ENCODE data around the gene ISCU.
"Not testable (repeated sequence)": the region's sequence is repeated elsewhere in the genome, so short reads cannot be mapped to it uniquely, and the experiment has no call there.

Gene ISCU

DNA sequence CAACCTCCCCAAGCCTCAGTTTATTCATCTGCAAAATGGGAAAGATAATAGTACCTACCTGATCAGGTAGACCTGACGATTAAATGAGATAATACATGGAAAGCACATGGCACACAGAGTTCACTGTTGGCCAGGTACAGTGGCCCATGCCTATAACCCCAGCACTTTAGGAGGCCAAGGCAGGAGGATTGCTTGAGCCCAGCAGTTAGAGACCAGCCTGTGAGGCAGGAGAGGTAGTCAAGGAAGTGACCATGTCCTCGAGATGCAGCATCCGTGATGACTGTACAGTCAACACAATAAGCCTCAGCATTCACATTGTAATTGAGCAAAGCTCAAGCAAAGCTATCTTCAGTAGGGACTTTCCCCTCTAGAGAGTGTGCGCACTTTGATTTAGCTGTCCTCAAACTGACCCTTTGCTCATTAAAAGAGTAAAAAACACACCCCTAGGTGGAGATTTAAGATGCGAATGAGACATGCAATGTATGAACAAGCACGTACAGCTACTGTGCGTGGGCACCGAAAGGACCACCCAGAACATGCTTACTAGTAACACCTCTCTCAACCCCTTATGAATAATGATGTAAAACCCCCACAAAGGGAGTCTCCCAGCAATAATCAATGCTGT is 9.9 kb downstream of the ISCU start:
- DNase-seq: no peak

DNA sequence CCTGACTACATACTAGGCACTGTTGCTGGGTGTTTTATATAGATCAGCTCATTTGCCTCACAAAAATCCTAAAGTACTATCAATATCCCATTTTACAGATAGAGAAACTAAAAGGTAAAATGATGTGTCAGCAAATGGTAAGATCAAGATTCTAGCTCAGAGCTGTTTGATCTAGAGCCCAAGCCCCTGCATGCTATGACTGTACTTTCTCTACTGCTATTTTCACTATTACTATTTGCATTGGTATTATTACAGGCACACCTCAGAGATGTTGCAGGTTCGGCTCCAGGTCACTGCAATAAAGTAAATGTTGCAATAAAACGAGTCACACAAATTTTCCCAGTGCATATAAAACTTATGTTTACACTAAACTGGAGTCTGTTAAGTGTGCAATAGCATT is 10.9 kb downstream of the ISCU start:
- no peak for DNase-seq

DNA sequence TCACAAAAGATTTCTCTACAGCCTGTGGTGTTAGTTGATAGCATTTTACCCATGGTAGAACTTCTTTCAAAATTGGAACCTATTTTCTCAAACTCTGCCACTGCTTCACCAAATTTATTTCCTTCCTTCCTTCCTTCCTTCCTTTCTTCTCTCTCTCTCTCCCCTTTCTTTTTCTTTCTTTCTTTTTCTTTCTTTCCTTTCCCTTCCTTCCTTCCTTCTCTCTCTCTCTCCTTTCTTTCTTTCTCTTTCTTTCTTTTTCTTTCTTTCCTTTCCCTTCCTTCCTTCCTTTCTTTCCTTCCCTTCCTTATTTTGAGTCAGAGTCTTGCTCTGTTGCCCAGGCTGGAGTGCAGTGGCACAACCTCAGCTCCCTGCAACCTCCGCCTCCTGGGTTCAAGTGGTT is 11.9 kb downstream of the ISCU start:
- not testable (repeated sequence) for DNase-seq

DNA sequence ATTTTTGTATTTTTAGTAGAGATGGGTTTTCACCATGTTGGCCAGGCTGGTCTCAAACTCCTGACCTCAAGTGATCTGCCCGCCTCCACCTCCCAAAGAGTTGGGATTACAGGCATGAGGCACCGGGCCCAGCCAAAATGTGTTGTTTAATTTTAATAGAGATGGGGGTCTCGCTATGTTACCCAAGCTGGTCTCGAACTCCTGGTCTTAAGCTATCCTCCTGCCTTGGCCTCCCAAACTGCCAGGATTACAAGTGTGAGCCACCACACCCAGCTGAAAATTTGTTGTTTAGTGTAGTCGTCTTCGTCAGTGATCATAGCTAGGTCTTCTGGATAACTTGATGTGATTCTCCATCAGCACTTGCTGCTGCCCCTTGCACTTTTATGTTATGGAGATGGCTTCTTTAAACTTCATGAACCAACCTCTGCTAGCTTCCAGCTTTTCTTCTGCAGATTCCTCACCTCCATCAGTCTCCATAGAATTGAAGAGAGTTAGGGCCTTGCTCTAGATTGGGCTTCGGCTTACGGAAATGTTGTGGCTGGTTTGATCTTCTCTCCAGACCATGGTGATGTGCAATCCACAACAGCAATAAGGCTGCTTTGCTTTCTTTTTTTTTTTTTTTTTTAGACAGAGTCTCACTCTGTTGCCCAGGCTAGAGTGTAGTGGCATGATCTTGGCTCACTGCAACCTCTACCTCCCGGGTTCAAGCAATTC is 13.0 kb downstream of the ISCU start:
- no peak for DNase-seq

DNA sequence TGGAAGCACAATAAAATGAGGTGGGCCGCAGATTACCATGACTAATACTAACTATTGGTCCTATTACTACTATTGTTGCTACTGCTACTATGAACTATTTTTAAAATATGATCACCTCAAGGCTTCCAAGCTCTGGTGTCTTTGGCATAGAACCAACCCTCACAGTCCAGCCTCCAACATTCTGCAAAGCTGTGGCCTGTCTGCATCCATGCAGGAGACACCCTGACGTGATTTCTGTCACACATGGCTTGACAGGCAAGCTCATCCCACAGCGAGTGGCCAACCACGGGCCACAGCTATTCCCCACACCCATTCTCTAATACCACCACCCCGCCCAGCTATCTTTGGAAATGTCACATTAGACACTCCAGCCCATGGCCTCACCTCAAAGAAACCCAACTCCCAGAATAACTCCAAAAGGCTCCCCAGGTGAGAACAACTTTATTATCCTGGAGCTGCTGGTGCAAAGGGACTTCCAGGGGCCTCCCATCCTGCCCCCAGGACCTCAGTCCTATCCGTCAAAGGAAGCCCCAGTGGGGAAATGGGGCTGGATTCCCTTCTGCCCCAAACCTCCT is 14.4 kb downstream of the ISCU start:
- no peak for DNase-seq

DNA sequence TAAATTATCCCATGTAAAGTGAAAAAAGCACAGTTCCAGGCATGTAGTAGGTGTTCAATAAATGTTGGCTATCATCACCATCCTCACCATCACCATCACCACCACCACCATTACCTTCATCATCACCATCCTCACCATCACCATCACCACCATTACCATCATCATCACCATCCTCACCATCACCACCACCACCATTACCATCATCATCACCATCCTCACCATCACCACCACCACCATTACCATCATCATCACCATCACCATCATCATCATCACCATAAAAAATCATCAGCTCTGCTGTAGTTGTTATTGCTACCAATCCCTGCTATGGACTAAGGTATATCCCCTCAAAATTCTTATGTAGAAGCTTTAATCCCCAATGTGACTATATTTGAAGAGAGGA is 15.1 kb downstream of the ISCU start:
- no peak for DNase-seq

DNA sequence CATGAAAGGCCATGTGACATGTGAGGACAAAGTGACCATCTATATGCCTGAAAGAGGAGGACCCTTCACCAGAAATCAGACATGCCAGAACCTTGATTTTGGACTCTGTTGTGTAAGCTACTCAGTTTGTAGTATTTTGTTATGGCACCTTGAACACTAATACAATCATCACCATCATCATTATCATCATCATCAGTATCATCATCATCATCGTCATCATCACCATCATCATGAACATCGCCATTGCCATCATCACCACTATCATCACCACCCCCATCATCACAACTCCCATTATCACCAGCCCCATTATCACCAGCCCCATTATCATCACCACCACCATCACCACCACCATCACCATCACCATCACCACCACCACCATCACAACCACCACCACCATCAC is 15.9 kb downstream of the ISCU start:
- no peak for DNase-seq

DNA sequence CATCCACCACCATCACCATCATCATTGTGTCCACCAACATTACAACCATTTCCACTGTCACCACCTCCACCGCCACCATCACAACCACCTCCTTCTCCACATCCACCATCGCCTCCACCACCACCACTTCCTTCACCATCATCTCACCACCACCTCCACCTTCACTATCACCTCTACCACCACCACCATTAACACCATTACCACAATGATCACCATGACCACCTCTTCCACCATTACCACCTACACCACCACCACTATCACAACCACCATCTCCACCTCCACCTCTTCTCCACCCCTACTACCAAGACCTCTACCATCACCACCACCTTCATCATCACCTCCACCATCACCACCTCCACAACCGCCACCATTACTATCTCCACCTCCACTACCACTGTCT is 16.4 kb downstream of the ISCU start:
- DNase-seq: no peak

DNA sequence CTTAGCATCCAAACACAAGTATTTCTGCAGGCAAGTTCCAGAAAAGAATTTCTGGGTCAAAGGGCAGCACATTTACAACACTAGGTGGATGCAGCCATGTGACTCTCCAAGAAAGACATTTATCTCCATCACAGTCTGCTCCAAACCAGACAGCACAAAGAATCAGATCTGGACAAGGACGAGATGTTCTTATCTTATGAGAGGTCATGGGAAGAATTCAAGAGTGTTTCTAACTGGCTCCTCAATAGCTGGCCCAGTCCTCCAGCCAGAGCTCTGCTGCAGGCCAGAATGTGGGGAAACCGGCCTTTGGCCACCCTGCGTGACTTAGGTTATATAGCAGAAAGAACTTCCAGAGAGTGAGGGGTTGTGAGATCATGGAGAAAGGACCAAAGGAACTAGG is 18.1 kb downstream of the ISCU start:
- DNase-seq: no peak

DNA sequence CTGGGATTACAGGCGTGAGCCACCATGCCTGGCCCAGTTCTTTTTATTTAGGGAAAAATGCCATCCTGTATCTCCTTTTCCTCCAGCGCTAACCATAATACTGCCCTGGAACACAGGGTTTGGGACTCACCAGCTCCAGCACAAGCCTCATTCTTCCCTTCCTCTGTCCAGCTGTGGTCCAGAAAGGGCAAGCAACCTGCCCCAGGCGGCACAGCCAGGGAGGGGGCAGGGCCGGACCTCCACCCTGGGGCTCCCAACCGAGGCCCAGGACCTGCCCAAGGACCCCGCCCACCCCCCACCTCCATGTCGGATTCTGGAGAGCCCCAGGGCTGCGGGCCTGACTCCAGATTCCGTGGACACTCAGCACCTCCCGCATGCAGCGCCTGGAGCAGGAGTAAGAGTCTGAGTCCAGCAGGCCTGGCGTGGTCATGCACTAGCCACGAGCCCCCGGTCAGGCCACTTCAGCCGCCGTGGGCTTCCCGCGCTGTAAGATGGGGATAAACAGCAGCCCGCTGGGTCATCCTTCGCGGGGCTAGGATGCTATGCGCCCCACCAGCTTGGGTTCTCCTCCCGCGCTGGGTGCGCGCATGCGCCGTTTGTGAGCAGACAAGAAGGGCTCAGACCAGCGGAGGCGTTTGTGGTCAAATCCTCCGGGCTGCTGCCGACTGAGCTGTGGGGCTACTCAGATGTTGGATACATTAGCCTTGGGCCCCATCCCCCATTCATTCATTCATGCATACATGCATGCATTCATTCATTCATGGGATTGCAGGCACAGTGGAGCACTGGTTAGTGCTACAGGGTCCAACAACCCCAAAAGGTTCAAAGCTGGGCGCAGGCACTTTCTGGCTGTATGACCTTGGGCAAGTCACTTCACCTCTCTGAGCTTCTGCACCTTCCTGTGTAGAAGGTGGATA is 19.2 kb downstream of the ISCU start:
- DNase-seq: no peak

DNA sequence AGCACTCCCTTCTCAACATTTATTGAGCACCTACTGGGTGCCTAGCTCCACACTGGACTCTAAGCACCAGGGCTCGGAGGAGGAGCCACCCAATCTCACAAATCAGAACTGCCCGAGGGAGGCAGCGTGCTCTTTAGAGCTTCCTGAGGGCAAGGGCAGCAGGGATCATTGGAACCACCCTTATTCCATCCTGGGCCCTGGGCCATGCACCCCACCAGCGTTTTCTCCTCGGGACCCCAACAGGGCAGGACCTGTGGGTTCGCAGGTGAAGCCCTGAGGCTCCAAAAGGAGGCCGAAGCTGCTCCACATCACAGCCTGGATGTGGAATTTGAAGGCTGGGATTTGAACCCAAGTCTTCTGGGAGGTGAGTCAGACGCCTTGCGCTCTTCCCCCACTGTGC is 20.1 kb downstream of the ISCU start:
- DNase-seq: no peak

DNA sequence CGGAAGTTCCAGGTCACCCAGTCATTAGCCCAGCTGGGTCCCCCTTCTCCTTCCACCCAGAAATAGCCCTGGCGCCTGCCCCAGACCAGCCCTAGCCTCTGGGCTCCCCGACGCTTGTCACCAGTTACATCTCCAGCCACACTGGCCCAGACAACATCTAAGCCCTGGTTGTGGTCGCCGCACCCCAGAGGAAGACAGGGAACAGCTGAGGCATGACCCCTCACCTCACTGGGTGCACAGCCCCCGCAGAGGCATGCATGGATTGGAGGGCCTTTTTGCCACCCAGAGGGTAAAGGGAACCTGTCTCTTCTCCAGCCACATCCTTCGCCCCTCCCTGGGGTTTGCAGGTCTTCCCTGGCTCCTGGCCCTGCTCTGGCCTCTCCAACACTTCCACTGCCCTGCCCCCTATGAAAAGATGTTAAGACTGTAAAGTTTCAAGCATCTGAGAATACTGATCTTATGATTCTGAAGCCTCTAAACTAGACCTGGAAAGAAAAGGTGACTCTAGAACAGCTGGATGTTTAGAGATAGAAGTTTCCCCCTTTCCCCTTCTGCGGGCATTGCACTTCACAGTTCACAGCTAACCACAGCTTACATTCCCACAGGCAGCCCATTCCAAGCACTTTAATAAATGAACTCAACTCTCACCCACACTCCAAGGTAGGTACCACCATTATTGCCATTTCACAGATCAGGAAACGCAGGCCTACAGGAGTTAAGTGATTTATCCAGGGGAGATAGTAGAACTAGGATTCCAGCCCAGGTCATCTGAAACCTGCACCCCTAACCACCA is 20.8 kb downstream of the ISCU start:
- no peak for DNase-seq

DNA sequence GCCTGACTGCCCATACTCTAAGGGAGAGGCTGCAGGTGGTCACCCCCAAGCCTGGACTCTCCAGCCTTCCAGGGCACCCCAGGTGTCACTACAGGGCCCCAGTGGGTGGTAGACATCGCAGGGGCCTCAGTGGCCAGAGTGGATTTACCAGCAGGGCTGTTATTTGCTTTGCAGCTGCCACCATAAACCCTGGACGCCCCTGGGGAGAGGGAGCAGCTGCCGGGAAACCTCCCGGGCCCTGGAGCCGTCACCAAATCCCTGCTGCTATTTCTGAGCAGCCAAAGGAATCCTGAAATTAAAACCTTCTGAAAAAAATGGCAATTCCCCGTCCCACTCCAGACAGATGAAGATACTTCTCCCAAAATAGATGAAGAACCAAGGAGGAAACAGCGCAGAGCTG is 21.6 kb downstream of the ISCU start:
- DNase-seq: no peak

DNA sequence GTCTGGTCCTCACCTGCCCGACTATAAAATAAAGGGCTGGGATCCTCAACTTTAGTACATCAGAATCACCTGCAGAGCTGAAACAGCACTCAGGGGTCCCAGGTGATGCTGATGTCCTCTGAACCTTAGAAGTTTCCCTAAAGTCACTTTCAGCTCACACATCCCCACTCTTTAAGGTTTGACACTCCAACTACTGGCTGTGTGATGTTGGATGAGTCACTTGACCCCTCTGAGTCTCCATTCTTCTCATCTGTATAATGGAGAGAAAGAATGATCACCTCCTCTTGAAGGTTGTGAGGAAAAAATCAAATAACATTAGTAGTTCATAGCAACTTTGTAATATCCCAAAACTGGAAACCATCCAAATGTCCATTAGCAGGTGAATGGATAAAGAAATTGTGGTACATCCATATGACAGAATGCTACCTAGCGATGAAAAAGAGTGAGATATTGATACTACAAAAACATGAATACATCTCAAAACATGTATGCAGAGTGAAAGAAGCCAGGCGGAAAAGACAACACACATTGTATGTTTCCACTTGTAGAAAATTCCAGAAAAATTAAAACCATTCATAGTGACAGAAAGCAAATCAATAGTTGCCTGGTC is 22.2 kb downstream of the ISCU start:
- DNase-seq: no peak

DNA sequence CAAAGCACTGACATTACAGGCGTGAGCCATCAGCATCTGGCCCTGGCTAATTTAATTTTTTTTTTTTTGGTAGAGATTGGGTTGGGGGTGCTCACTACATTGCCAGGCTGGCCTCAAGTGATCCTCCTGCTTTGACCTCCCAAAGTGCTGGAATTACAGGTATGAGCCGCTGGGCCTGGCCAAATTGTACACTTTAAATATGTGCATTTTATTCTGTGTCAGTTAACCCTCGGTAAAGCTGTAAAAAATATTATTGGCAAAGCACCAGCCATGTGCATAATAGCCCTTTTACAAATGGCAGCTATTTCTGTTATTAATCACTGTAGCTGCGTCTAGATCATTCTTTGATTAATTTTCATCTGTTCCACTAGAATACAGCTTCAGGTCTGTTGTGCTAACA is 23.5 kb downstream of the ISCU start:
- no peak for DNase-seq

DNA sequence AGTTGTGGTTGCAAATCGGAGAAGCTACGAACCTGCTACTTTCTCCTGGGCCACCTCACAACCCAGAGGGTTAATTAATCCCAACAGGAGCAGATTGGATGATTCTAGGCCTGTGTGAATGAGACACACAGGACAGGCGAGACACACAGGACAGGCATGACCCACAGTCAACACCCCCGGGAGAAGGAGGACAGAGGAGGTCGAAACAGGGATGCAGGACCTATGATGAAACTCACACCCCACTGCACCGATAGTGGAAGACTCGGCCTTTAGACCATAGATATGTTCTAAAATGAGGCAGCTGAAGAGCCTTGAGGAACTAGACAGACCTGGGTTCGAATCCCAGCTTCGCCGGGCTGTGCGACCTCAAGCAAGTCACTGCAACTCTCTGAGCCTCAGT is 23.9 kb downstream of the ISCU start:
- no peak for DNase-seq

DNA sequence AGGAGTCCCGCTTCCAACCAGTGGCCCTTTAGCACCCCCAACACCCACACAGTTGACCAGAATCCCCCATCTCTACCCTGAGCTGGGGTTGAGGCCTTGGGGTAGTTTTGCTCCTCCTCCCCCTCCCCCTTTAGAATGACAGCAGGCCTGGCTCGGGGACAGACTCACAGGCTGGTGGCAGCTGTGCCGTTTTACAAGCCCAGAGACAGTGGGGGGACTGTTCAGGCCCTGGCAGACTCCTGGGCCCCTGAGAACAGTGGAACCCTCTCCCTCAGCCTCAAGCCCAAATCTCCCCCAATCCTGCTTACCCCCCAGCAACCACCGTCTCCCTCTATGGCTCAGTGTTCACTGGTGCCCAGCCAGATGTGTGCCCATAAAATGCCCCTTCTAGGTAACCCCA is 25.4 kb downstream of the ISCU start:
- no peak for DNase-seq

DNA sequence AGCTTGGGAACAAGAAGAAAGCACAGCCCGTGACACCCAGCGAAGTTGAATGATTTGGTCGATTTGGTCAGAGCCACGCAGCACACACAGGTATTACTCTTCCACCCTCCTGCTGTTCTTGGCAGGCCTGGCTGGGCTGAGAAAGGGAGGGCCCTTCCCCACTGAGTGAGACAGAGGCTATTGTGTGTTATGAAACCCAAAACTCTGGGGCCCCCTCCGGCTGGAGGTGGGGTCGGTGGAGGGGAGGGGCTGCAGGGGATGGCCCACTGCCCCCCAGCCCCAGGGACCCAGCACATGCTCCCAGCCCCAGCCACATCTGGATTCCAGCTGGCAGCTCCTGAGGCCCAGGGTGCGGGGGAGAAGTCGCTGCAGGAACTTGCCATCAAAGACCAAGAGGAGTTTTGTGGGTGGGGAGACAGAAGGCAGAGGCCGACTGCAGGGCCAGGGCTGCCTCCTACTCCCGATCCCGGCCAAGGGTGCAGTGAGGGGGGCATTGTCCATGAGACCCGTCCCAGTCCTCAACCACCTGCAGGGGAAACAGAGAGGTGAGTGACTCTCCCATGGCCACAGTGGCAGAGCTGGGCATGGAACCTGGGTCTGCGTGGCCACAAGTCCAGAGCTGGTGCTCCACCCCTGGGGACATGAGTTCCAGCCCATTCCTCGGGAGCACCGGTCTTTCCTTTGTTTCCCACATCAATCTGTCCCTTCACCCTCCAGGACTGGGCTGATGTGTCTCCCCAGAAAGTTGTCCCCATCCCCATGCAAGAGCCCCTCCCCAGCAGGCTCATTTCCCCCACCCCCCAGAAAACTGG is 26.8 kb downstream of the ISCU start:
- no peak for DNase-seq

DNA sequence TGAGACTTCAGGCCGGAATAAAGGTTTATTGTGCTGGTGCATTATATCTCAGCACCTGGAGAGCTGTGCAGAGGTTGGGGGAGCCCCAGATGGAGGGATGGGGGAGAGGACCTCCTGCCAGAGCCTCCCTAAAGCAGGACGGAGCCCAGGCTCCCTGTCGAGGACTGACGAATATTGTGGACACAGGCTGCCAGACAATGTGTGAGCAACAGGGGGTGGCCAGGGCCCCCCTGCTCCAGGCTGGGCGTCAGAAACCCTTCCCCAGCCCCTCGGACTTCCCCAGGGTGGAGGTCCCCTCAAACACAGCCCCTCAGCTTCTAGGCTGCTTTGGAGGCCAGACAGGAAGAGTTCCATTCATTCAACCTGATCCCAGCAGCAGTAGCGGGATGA is 27.4 kb downstream of the ISCU start:
- DNase-seq: no peak

DNA sequence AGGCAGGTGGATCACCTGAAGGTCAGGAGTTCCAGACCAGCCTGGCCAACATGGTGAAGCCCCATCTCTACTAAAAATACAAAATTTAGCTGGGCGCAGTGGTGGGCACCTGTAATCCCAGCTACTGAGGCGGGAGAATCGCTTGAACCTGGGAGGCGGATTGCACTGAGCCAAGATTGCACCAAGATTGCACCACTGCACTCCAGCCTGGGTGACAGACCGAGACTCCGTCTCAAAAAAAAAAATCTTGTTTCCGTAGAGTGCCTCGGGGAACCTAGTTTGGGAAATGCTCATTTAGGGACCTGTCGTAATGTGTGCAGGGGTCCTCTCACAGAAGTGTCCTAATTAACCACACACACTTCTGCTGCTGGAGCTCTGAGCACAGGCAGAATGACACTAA is 28.1 kb downstream of the ISCU start:
- not testable (repeated sequence) for DNase-seq

DNA sequence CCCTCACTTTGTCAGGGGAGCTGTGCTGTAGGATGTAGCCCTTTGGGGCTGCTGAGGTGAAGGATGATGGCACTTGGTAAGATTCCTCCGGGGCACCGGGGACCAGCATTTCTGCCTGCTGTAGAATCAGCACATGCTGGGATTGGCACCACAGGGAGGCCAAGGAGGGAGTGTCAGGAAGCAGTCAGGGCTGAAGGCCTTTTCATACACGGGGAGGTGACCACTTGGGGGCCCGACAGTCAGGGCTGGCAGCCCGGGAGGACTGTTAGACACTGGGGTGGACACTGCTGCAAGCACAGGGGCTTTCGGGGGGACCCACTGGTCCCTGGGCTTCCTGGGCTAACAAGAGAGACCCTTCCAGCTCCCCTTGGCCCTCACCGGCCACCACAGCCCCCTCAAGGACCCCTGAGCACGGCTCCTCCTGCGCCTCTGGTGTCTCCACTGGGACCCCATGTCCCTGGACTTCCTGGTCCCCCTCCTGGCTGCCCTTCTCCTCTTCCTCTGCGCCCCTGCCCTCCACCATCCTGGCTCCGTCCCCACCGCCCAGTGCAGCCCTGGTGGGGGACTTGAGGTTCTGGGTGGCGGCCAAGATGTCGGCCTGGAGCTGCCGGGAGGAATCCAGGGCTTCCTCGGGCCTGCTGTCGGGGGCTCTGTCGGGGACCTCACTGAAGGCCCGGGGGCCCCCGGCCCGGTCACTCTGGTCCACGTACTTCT is 29.0 kb downstream of the ISCU start:
- no peak for DNase-seq
